SIG-M5 (cell line): Measurements from ENCODE around the gene TIMP4.

Source experiments
- DNase-seq: peaks from one replicate; lab custom pipeline; 2025; lab: John Stamatoyannopoulos, UW

The TIMP4 gene

DNA sequence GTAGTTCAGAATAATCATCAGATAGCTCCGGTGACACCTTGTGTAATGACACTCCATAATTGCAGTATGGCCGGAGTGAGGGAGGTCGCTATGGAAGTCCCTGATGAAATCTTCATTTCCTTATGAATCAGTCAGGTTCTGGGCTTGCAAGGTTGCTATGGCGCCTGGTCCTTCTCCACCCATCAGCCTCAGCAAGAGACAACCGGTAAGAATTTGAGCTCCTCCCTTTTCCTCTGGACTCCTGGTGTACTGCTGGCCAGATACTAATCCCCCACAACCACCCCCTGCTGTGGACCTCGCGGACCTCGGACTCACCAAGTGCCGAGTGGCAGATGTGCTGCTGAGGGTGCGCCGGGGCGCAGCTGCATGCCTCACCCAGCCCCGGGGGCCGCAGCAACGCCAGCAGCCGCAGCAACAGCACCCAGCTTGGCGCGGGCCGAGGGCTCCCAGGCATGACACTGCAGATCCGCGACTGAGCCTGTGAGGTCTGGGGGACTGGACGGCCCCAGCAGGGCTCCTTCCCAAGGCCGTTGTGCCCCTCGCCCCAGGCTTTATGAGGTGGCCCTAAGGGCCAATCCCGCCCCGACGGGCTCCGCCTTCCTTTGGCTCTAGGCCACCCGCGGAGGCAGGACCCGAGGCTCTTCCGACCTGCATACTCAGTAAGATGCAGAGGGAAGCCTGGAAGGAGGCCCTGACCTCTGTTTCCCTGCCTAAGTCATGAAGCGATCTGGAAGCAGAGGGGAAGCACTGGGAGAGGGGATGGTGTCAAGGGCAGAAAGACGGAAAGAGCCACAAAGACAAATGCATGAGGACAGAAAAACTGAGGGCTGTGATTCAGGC lies at the start of gene TIMP4:
TIMP4 (minus strand) TSS at position 526 of the 840 bp plus-strand sequence; CDS start at position 454, 72 bp downstream.
- DNase-seq: no peak

GRCh38 chr3:12205171-12205570 lies 46.5 kb upstream of the TIMP4 start:
- DNase-seq: no peak

DNA sequence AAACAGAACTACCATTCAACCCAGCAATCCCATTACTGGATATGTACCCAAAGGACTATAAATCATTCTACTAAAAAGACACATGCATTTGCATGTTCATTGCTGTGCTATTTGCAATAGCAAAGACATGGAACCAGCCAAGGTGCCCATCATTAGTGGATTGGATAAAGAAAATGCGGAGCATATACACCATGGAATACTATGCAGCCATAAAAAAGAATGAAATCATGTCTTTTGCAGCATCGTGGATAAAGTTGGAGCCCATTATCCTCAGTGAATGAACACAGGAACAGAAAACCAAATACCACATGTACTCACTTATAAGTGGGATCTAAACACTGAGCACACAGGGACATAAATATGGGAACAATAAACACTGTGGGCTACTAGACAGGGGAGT lies 43.1 kb upstream of the TIMP4 start:
- no peak for DNase-seq

DNA sequence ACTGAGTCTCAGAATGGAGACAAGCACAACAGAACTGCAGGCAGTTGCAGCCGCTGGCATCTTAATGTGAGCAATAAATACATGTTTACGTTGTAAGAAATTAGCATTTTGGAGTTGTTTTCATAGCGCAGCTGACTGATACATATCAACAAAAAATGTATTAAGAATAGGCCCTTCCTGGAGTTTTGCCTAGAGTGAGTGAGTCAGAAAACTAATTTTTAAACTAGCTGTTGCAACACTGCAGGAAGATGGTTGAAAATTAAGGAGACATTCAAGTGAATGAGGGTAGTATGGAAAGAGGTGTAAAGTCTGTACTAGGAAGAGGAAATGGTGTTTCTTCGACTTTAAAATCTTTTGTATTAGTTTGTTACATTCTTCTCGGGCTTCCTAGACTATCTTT lies 39.6 kb upstream of the TIMP4 start:
- no peak for DNase-seq

- DNase-seq: no peak
These were observed 38.8 kb upstream of the TIMP4 start for GRCh38 chr3:12197475-12197874.

- DNase-seq: no peak
These were observed 38.0 kb upstream of the TIMP4 start for GRCh38 chr3:12196684-12197083.

DNA sequence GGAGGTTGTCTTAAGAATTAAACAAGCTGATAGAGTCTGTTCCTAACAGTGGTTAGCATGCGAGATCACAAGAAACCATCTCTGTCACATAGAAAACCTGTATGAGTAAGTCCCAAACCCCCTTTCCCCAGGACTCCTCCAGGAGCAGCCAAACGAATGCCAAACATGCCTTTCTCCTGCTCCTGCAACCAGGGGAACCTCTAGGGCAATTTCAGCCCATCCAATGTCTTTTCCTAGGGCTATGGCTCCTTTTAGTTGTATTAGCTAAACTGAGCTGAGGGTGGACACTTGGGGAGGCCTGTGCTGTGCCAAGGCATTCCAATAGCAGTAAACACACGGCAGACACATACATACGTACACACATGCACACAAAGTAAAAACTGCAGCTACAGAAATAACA lies 36.5 kb upstream of the TIMP4 start:
- no peak for DNase-seq

GRCh38 chr3:12194669-12195161 lies 36.0 kb upstream of the TIMP4 start:
- DNase-seq: no peak

DNA sequence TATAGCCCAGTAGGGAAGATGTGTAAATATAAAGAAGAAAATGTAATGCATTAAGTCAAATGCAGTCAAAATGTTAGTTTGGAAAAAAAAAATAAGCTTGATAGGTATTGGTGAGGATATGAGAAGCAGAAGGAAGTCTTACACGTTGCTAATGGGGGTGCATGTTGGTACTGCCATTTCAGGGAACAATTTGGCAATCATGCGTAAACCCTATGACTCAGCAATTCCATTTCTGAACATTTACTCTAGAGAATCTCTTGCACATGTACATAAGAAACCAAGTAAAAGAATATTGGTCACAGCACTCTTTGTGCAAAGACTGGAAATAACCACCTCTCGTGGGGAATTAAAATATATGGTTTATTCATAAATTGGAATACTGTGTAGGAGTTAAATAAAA lies 35.5 kb upstream of the TIMP4 start:
- DNase-seq: peak; percentile 53

DNA sequence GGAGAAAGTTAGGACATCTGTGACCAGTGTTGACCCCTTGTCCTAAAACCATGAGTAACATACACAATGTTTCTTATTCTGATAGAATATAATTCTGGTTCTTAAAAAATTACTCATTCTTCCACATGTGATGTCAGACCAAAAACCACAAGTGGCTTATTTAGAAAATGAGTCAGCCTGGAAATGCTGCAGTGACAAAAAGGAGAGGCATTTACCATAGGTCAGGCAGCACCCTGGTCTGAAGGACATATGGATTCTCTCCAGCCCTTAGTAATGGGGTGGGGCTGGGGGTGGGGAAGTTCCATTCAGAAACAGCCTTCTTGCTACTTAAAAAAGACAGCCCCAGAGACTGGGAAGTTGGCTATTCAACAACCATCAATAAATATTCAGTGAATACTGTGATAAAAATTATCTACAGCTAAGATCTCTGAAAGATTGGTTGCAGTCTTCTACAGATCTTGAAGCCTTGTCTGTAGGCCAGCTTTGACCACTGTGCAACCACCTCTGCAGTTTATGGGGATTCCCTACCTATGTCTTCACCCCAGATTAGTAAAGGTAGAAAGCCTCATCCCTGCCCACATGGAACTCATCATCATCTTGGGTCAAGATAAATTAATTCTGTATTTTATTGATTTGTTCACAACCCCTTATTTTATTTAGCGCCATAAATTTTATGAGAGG lies 34.9 kb upstream of the TIMP4 start:
- DNase-seq: peak; percentile 54

DNA sequence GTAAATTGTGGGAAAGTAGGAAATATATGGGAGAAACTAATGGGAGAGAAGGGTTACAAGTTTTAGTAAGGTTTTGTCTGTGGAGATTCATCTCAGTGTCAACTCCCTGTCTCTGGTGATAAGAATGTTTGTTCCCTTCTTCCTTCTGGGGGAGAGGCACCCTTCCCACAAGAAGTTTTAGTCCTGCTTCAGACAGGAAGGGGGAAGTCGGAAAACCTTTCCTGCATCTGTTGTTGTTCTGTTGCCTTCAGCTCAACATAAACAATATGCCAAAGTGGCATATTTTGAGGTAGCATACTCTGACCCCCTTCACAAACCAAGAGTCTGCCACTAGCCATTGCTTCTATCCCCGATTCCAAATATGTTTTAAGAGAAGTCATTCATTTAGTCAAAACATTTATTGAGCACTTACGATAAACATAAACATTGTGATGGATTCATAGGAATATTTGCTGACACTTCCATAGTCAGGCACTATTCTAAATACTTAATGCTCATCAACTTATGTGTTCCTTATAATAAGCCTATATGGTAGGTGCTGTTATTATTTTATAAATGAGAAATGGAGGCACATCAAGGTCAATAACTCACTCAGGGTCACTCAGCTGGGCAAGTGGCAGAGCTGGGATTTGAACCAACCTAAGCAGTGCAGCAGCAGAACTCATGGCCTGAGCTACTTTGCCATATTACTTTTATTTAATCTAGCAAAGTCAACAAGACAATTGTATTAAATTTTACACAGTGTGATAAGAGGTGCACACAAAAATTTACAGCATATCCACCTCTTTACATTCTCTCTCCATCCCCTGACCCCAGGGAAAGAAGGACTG lies 34.2 kb upstream of the TIMP4 start:
- no peak for DNase-seq

- DNase-seq: no peak
These were observed 33.5 kb upstream of the TIMP4 start for GRCh38 chr3:12192173-12192572.

DNA sequence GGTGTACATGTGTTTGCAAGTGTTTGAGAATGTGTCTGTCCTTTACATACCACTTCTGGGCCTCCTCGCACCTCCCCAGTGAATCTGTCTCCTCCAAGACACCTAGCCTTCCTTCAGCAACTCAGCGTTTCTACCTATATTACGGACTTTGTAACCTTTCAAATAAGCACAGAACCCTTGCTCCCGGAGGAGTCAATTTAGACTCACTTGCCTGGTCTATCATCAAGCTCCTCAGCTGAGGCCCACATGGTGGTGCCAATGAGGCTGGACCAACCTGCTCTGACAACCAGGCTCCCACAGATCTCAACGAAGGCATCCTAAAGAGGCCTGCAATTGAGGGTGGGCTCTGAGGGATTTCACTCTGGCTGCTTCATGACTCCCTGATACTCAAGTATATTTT lies 32.8 kb upstream of the TIMP4 start:
- no peak for DNase-seq

DNA sequence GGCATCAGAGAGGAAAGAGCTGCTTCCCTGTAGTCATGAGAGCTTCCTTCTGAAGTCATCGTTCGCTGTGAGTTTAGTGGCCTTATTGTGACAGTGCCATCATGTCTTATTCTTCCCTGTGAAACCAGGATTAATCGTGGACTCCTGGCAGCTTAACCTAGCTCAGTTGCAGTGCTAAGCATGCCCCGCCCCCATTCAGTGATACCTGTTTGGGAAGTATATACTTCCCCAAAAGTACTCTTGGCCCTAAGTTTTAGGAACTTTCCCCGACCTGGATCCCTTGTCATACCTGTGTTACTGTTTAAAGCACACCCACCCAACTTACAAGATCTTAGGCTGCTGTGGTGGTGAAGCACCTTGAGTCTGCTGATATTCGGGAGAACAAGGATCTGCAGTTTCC lies 32.1 kb upstream of the TIMP4 start:
- DNase-seq: no peak

GRCh38 chr3:12190221-12190807 lies 31.6 kb upstream of the TIMP4 start:
- DNase-seq: no peak

DNA sequence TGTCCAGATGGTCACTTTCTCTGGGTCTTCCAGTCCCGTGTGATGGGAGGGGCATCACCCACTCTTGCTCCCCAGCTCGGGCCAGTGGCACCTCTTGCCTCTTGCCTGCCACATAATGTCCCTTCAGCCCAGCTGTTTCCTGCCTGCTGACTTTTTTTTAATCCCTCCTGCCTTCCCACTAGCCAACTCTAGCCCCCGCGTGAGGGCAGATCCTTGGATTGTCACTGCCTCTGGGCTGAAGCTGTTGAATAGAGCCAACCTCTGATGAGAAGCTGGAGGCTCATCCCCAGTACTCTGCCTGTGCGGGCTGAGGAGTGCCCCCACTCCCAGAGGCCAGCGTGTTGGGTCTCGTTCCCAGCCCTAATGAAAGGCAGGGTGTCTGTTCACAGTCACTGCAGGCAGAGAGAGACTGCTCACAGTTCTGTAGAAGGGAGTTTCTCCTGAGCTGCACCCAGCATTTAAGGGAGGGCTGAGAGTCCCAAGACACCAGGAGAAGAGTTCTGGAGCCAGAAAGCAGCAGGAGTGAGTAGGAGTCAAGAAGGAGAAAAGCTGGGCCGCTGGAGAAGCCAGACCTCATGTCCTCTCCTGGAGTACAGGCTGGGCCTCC lies 30.1 kb upstream of the TIMP4 start:
- DNase-seq: no peak

DNA sequence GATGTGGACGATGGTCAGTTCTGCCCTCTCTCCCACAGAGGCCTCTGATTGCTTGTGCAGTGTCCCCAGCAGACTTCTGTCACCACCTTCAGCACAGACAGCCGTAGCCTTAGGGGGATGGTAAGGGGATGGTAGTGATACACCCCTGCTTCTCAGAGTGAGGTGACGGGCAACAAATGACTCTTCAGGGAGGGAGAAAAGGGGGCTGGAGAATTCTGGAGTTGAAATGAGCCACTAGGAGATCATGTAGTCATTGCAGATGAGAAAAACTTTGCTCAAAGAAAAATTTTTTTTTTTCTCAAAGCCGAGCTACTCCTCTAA lies 29.6 kb upstream of the TIMP4 start:
- DNase-seq: no peak

DNA sequence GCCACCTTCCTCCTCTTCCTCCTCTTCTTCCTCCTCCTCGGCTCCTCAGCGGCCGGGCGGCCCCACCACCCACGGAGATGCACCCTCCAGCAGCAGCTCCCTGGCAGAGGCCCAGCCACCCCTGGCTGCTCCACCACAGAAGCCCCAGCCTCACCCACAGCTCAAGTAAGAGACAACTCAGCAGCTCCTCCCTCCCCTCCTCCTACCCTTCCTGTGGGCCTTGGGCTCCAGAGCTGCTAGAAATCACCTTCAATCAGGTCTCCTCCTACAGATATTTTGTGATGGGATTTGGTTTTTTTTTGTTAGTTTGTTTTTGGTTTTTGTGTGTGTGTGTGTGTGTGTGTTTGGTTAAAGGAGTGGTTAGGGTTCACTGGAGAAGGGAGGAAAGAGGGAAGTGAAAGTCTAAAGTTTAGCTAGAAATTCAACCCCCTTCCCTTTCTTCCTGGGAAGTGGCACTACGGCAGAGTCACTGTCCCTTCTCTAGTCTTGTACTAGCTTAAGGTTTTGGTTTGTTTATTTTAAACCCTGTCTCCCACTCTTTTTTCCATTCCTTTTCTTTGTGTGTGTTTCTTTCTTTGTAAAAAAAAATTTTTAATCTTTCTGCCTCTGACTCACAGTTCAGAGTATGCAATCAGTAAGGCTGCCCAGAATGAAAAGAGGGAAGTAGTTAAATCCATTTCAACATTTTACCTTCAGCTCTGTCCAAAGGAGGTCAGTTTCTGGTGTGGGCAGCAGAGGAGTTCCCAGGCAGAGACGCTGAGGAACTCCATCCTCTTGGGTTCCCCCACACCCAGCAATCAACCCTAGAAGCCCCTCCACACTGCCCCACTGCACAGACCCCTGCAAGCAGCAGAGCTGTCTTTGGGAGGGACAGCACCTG lies 29.0 kb upstream of the TIMP4 start:
- DNase-seq: peak; percentile 87

DNA sequence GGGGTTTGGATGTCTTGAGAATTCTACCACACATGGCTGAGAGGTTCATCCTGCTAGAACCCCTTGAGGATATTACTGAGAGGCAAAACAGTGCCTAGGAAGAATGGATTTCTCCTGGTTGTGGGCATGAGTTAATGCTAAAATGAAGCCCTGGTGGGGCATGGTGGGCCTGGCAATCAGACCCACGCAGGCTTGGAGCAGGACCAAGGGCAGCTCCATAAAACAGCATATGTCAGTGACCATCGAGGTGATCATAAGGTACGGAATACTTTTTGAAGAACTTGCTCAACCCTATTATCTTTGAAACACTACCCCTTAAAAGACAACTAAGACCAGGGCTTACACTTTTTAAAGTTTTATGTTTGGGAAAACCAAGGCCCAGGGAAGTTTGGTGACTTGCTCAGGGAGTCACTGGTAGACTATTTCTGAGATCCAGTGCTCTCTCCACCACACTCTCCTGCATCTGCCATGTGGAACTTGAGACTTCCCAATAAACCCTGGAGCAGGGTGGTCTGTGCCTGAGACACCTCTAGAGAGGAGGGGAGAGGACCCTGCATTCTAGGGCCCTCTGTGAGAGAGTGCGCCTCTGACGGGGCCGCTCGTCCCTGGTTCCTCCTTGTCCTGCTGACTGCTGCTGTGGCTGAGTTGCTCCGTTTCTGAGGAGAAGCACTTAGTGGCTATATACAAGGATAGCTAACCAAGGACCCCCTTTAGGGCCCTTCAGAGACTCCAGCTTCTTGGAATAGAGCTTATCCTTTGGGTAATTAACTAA lies 28.0 kb upstream of the TIMP4 start:
- no peak for DNase-seq

DNA sequence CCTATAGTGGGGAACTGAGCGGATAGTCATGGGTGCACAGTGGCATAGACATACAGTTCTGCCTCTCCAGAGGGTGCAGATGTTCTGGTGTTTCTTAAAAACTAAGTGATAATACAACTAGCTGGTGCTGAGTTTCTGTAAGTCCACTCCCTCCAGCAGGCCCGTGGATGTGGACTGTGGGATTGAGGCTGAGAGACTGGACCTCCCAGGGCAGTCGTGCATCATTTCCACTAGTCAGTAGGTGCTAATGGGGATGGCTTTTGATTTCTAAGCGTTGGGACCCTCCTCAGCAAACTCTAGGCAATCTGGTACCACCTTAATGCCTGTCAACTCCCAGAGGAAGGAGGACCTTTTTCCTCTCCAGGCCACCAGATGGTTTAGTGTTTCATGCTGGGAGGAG lies 27.3 kb upstream of the TIMP4 start:
- DNase-seq: no peak
